GM21526 (cell line): ENCODE results near the gene LHB.

Experiments used
- ATAC-seq: cut with Tn5 transposase; IDR thresholded peaks from one replicate; pipeline ENCODE4 v1.9.1; 2021; ENCODE audit warnings: moderate library complexity; ENCODE audit not compliant: unreplicated experiment, low FRiP score

The LHB gene

GRCh38 chr19:49014123-49014869 lies 2.6 kb downstream of the LHB start:
- ATAC-seq, result no peak

- ATAC-seq, result no peak
Observed at GRCh38 chr19:49011194-49011593, 5.7 kb downstream of the LHB start.

GRCh38 chr19:49010453-49010852 lies 6.4 kb downstream of the LHB start:
- ATAC-seq, result no peak

- ATAC-seq, result no peak
Observed at GRCh38 chr19:49009828-49010227, 7.1 kb downstream of the LHB start.

GRCh38 chr19:49006905-49007304 lies 10.0 kb downstream of the LHB start:
- ATAC-seq, result no peak

- ATAC-seq, result no peak
Observed at GRCh38 chr19:49004964-49005614, 11.8 kb downstream of the LHB start.

- no peak for ATAC-seq
Observed at GRCh38 chr19:49004133-49004532, 12.8 kb downstream of the LHB start.

- no peak for ATAC-seq
Observed at GRCh38 chr19:48999481-49000325, 17.2 kb downstream of the LHB start.

GRCh38 chr19:48997972-48998371 lies 18.9 kb downstream of the LHB start:
- ATAC-seq, result no peak

GRCh38 chr19:48994035-48994386 lies 22.9 kb downstream of the LHB start:
- ATAC-seq, result no peak

- ATAC-seq, result peak; percentile 81
Observed at GRCh38 chr19:48993175-48994034, 23.5 kb downstream of the LHB start, which contains the start of the genes GYS1 and RUVBL2. Gene GYS1, minus strand, starts transcription at chr19:48993309. Its CDS starts 197 bp downstream, at chr19:48993112. Gene RUVBL2, plus strand, starts transcription at chr19:48993887. Its CDS starts 25 bp downstream, at chr19:48993912.

GRCh38 chr19:48992581-48993174 lies 24.2 kb downstream of the LHB start:
- peak; percentile 2 for ATAC-seq

- no peak for ATAC-seq
Observed at GRCh38 chr19:48991873-48992580, 24.9 kb downstream of the LHB start.

GRCh38 chr19:48991011-48991609 lies 25.8 kb downstream of the LHB start:
- no peak for ATAC-seq

GRCh38 chr19:48990400-48990799 lies 26.5 kb downstream of the LHB start:
- no peak for ATAC-seq

- no peak for ATAC-seq
Observed at GRCh38 chr19:48989701-48990291, 27.1 kb downstream of the LHB start.

GRCh38 chr19:48988860-48989259 lies 28.0 kb downstream of the LHB start:
- no peak for ATAC-seq

GRCh38 chr19:48988286-48988685 lies 28.6 kb downstream of the LHB start:
- no peak for ATAC-seq
